Suprapubic skin (tissue), 4 donors: ENCODE results near the gene PARP1. TPM values are rescaled to one million over a fixed set of nuclear protein-coding genes. Genes with fewer than 3 reads are reported as not detected.
"Not testable (repeated sequence)": the region's sequence is repeated elsewhere in the genome, so short reads cannot be mapped to it uniquely, and the experiment has no call there.

ENCODE experiments used
- DNase-seq, 2 donors: peaks; one replicate each; pipeline ENCODE4 v3.0.0-alpha.2; 2019; ENCODE audit warnings: low spot score in 2 of 2
- H3K27ac ChIP-seq: fragments of 200-600 bp; sonication (generic); one replicate; pipeline ENCODE4 v1.5.1; 2019
- H3K27me3 ChIP-seq: fragments of 200-600 bp; sonication (generic); one replicate; pipeline ENCODE4 v1.5.1; 2019
- H3K36me3 ChIP-seq: fragments of 200-600 bp; sonication (generic); one replicate; pipeline ENCODE4 v1.5.1; 2019
- H3K4me1 ChIP-seq: fragments of 200-600 bp; sonication (generic); one replicate; pipeline ENCODE4 v1.5.1; 2019
- H3K4me3 ChIP-seq: fragments of 200-600 bp; sonication (generic); one replicate; pipeline ENCODE4 v1.5.1; 2019; ENCODE audit warnings: mild to moderate bottlenecking
- H3K9me3 ChIP-seq: fragments of 200-600 bp; sonication (generic); one replicate; pipeline ENCODE4 v1.5.1; 2019
- CTCF ChIP-seq, 2 donors: fragments of 200-600 bp in 1 of 2; fragments of 450-650 bp in 1 of 2; sonication (generic) in 1 of 2; IDR thresholded peaks; one replicate each; pipeline ENCODE4 v1.5.1; 2016 to 2019; ENCODE audit warnings: antibody characterized with exemption in 2 of 2, mild to moderate bottlenecking in 1 of 2, moderate library complexity in 1 of 2
- EP300 ChIP-seq: sonication (generic); formaldehyde crosslinking; IDR thresholded peaks from one replicate; pipeline ENCODE4 v1.6.1; 2017; ENCODE audit warnings: antibody characterized with exemption
- POLR2A ChIP-seq, 2 donors: fragments of 450-650 bp; IDR thresholded peaks; one replicate each; pipeline ENCODE4 v1.6.1; 2017; ENCODE audit warnings: antibody characterized with exemption in 2 of 2, mild to moderate bottlenecking in 2 of 2, moderate library complexity in 2 of 2
- POLR2AphosphoS5 ChIP-seq, 3 donors: sonication (generic); formaldehyde crosslinking; IDR thresholded peaks; one replicate each; pipeline ENCODE4 v1.6.1; 2017; ENCODE audit warnings: antibody characterized with exemption in 3 of 3
- WGBS: methylation state at CpG from one replicate; pipeline ENCODE4 v1.1.5; 2018; 5-methylcytosine and 5-hydroxymethylcytosine counted together
- total RNA-seq, 4 donors: library from RNA; depleted of rRNA; stranded (reverse); fragments of >200 nt; gene quantifications; one replicate each; pipeline ENCODE4 v1.1.0, GENCODE V29; 2016

PARP1 gene
- total RNA-seq, 4 donors from 2014 or later = 55.7 to 70.0 (median 60.6) TPM

GRCh38 chr1:226436472-226436854 lies 28.6 kb upstream of the PARP1 start:
- DNase-seq = no peak
- WGBS = 100% methylated on average over 1 of the region's 3 CpGs
- peaks cover 5% of the 10 kb centered on the region for H3K4me1 ChIP-seq
- TF ChIP-seq POLR2A (IDR thresholded peaks at IDR 0.05) = no peak
- TF ChIP-seq POLR2AphosphoS5 (IDR thresholded peaks at IDR 0.05) = no peak
- TF ChIP-seq EP300 = no peak
- TF ChIP-seq CTCF (IDR thresholded peaks at IDR 0.05) = no peak
- no peak overlapping the region for H3K4me3 ChIP-seq
- no peak overlapping the region for H3K27ac ChIP-seq
- peaks cover 3% of the 10 kb centered on the region for H3K27me3 ChIP-seq
- H3K9me3 ChIP-seq = no peaks in the 10 kb centered on the region
- no peaks in the 10 kb centered on the region for H3K36me3 ChIP-seq

- Histone ChIP-seq H3K4me1 (peaks cover 5% of the 10 kb centered on the region), H3K27me3 (peaks cover 3% of the 10 kb centered on the region), H3K36me3 (no peaks in the 10 kb centered on the region), H3K27ac (no peak overlapping the region), H3K9me3 (no peaks in the 10 kb centered on the region), H3K4me3 (no peak overlapping the region)
- DNase-seq = no peak
- TF ChIP-seq POLR2AphosphoS5 (IDR thresholded peaks at IDR 0.05) (no peak), EP300 (no peak), CTCF (IDR thresholded peaks at IDR 0.05) (no peak), POLR2A (IDR thresholded peaks at IDR 0.05) (no peak)
- WGBS = 86% methylated on average over 6 of the region's 6 CpGs
Observed at GRCh38 chr1:226433341-226433720, 25.4 kb upstream of the PARP1 start.

GRCh38 chr1:226432586-226433340 lies 24.9 kb upstream of the PARP1 start:
- 67% methylated on average over 13 of the region's 13 CpGs for WGBS
- Histone ChIP-seq H3K9me3 (no peaks in the 10 kb centered on the region), H3K27ac (no peak overlapping the region), H3K4me3 (no peak overlapping the region), H3K27me3 (peaks cover 3% of the 10 kb centered on the region), H3K4me1 (peaks cover 5% of the 10 kb centered on the region), H3K36me3 (no peaks in the 10 kb centered on the region)
- TF ChIP-seq EP300 = no peak
- no peak for TF ChIP-seq POLR2A (IDR thresholded peaks at IDR 0.05)
- TF ChIP-seq CTCF (IDR thresholded peaks at IDR 0.05) = no peak
- TF ChIP-seq POLR2AphosphoS5 (IDR thresholded peaks at IDR 0.05) = no peak
- DNase-seq = no peak

GRCh38 chr1:226431898-226432297 lies 24.0 kb upstream of the PARP1 start:
- not testable (repeated sequence) for H3K27ac ChIP-seq, H3K27me3 ChIP-seq, H3K4me1 ChIP-seq, H3K9me3 ChIP-seq, H3K4me3 ChIP-seq, DNase-seq, H3K36me3 ChIP-seq
- 89% methylated on average over 2 of the region's 2 CpGs for WGBS

- H3K36me3 ChIP-seq = no peaks in the 10 kb centered on the region
- DNase-seq = no peak
- H3K27ac ChIP-seq = no peak overlapping the region
- WGBS = 79% methylated on average over 7 of the region's 14 CpGs
- no peaks in the 10 kb centered on the region for H3K4me1 ChIP-seq
- H3K9me3 ChIP-seq = no peaks in the 10 kb centered on the region
- H3K4me3 ChIP-seq = no peak overlapping the region
- TF ChIP-seq EP300 = no peak
- TF ChIP-seq POLR2A (IDR thresholded peaks at IDR 0.05) = no peak
- no peak for TF ChIP-seq POLR2AphosphoS5 (IDR thresholded peaks at IDR 0.05)
- no peak for TF ChIP-seq CTCF (IDR thresholded peaks at IDR 0.05)
- H3K27me3 ChIP-seq = peaks cover 3% of the 10 kb centered on the region
Observed at GRCh38 chr1:226429858-226430715, 22.2 kb upstream of the PARP1 start.
